GM18526 (cell line): ENCODE measurements around the gene MMP25.

Experiments used
- POLR2A ChIP-seq: IDR thresholded peaks from 3 replicates; pipeline ENCODE4 v1.6.1; 2011; ENCODE audit not compliant: insufficient read length; ENCODE audit errors: extremely low read depth

The MMP25 gene

GRCh38 chr16:3089717-3090592, 43.6 kb downstream of the MMP25 start:
- no peak for TF ChIP-seq POLR2A

- no peak for TF ChIP-seq POLR2A
Observed at GRCh38 chr16:3091551-3091950, 45.2 kb downstream of the MMP25 start.

DNA sequence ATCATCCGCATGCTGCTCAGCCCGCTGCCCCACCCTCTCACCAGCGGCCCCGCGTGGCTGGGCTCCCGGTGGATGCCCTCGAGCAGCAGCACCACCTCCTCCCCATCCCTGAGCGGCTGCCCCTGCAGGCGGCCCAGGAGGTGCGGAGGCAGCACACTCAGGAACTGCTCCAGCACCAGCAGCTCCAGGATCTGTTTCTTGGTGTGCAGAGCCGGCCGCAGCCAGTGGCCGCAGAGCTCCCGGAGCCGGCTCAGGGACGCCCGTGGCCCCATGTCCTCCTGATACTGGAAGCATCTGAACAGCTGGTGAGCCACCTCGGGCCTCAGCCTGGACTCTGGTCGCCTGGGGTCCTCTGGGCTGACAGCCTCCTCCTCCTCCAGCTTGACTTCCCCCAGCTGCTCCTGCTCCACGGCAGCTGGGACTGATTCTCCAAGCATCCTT, 46.2 kb downstream of the MMP25 start:
- no peak for TF ChIP-seq POLR2A

DNA sequence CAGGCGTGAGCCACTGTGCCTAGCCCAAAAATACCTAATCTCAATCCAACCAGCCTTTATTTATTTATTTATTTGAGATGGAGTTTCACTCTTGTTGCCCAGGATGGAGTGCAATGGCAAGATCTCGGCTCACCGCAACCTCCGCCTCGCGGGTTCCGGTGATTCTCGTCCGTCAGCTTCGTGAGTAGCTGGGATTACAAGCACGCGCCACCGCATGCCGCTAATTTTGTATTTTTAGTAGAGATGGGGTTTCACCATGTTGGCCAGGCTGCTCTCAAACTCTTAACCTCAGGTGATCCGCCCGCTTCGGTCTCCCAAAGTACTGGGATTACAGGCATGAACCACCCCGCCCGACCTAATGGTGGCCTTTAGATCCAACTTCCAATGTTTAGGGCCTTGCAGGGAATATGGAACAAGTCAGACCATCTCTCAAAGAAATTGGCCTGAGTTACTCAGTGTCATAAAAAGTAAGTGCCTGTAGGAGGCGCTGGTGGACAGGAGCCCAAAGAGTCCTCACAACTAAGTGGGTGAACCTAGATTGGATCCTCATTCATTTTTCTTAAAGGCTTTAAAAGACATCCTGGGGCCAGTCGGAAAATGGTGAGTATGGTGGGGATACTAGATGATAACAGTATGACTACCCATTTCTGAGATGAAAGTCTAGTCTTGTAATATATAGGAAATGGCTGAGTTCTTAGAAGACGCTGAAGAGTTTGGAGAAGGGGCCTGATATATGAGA, 48.1 kb downstream of the MMP25 start:
- TF ChIP-seq POLR2A, result no peak

DNA sequence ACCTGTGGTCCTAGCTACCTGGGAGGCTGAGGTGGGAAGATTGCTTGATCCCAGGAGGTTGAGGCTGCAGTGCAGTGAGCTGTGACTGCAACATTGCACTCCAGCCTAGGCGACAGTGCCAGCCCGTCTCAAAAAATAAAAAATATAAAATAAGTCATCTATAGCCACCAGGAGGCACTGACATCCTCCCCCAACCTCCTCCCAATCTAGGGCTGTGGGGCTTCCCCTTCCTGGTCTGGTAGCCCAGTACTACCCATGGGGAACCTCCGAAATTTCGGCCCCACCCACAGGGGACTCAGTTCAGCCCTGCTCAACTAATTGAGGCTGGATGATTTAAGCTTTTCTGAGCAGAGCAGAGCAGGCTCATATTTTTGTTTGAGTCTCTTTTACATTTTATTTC, 49.5 kb downstream of the MMP25 start:
- TF ChIP-seq POLR2A, result no peak

GRCh38 chr16:3096362-3096761, 50.0 kb downstream of the MMP25 start:
- TF ChIP-seq POLR2A, result no peak

DNA sequence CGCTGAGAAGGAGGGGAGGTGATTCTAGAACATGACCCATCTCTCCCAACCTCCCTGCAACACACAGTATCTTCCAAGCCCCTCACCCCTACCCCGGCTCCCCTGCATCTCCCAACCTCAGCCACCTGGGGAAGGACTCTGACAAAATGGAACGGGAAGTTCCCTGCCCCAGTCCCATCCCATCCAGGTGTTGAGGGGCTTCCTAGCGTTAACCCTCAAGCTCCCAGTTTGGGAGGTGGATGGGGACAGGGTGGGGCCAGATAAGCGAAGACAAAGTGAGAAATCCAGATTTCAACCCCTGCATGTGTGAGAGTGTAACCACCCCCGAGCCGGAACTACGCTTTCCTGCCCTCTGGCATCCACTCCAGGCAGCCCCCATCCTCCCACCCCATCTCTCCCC, 50.9 kb downstream of the MMP25 start:
- no peak for TF ChIP-seq POLR2A

GRCh38 chr16:3098459-3099394, 52.4 kb downstream of the MMP25 start, which contains the start of gene ZSCAN10:
Gene ZSCAN10 (minus strand): TSS chr16:3099294. CDS start chr16:3092937, 6,357 bp downstream.
- TF ChIP-seq POLR2A, result no peak

GRCh38 chr16:3099395-3099731, 53.0 kb downstream of the MMP25 start:
- TF ChIP-seq POLR2A, result no peak

DNA sequence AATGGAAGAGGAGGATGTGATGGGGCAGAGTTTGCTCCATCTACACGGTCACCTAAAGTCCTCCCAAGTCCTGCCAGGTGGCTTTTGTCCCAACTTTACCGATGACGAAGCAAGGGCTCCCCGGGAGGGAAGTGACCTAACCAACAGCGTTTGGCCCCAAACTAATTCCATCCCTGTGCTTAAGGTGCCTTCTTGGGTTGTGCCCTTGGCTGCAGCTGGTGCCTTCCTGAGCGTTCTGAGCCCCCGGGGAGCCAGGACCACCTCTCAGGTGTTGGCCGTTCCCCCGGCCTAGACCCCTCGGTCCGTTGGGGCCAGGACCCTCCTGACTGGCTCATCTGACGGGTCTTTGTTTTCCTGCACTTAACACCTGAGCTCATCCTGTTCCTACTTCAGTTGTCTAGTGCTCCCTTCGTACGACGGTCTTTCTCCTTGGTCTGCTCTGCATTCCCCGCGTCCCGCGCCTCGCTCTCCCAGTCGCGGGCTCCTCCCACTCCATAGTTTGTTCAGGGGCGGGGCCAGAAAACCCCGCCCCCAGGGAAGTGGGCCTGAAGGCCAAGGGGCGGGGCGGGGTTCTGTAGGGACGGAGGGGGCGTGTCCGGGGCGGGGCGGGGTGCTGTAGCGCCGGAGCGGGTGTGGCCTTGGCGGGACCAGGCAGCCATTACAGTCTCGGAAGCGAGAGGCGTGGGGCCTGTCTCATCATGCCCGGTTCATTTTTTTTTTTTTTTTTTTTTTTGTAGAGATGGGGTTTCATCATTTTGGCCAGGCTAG, 53.6 kb downstream of the MMP25 start:
- peak; percentile 22 for TF ChIP-seq POLR2A

GRCh38 chr16:3101018-3101840, 54.9 kb downstream of the MMP25 start:
- no peak for TF ChIP-seq POLR2A

DNA sequence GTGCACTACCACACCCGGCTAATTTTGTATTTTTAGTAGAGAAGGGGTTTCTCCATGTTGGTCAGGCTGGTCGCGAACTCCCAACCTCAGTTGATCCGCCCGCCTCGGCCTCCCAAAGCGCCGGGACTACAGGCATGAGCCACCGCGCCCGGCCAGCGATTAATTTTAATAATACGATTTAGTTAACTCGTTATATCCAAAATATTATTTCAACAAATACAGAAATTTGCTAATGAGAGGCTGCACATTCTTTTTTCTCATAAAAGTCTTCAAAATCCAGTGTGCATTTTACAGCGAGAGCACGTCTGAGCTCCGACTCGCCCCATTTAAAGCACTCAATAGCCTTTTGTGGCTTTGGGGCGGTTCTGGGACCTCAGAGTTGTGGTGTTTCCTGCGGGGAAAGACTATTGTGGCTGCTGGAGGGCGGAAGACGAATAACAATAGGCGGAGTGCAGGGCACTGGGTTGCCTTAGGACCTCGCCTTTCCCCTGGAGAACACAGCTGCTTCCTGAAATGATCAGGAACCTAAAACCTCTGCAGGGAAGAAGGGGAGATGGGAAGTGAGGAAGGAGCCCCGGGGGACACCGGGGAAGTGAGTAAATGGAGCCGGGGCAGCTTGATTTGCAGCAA, 55.6 kb downstream of the MMP25 start:
- TF ChIP-seq POLR2A, result no peak
